ENCODE results near the gene NEK7. TPM values are rescaled to one million over a fixed set of nuclear protein-coding genes. Genes with fewer than 3 reads are reported as not detected.

Gene NEK7
- total and polyA plus RNA-seq, 2 of the 8 experiments (the other 6 are each of a cell fraction or from before 2014, with no cell fraction given) = 5.1 to 10.0 TPM

GRCh38 chr1:198298640-198299039 is 141.8 kb downstream of the NEK7 start (continued):
- TF ChIP-seq SRF (IDR thresholded peaks at IDR 0.05; ENCODE audit: low read depth, low read length) = no peak
- no peak for TF ChIP-seq CREB1 (IDR thresholded peaks at IDR 0.05)
- TF ChIP-seq KDM4A (IDR thresholded peaks at IDR 0.05; ENCODE audit: low read depth, low read length, severe bottlenecking) = no peak
- TF ChIP-seq JUND (IDR thresholded peaks at IDR 0.05; ENCODE audit: low read length) = no peak

All from H1 (cell line).